H7 (cell line): ENCODE results near the gene FOXF2. TPM values are rescaled to one million over a fixed set of nuclear protein-coding genes. Genes with fewer than 3 reads are reported as not detected.

Experiments used
- DNase-seq: peaks from one replicate; pipeline ENCODE4 v3.0.0; 2012
- H3K27me3 ChIP-seq: 2 replicates; pipeline ENCODE4 v1.6.0; 2011; ENCODE audit warnings: mild to moderate bottlenecking, low read length; ENCODE audit not compliant: control insufficient read depth, insufficient read depth
- H3K36me3 ChIP-seq: replicated peaks from 2 replicates; pipeline ENCODE4 v1.5.1; 2011; ENCODE audit warnings: low read length; ENCODE audit not compliant: control insufficient read depth, insufficient read depth
- H3K4me3 ChIP-seq: 2 replicates; pipeline ENCODE4 v1.5.1; 2011; ENCODE audit warnings: low read depth, mild to moderate bottlenecking, control low read depth, low read length, moderate library complexity; ENCODE audit not compliant: insufficient read depth
- total RNA-seq: library from RNA; depleted of rRNA; stranded (reverse); fragments of >200 nt; shearing (Covaris generic); gene quantifications from 2 replicates; pipeline ENCODE4 v1.2.3, GENCODE V29; 2014

The FOXF2 gene
- total RNA-seq, 1 experiment from 2014 or later: 0.52 TPM

DNA sequence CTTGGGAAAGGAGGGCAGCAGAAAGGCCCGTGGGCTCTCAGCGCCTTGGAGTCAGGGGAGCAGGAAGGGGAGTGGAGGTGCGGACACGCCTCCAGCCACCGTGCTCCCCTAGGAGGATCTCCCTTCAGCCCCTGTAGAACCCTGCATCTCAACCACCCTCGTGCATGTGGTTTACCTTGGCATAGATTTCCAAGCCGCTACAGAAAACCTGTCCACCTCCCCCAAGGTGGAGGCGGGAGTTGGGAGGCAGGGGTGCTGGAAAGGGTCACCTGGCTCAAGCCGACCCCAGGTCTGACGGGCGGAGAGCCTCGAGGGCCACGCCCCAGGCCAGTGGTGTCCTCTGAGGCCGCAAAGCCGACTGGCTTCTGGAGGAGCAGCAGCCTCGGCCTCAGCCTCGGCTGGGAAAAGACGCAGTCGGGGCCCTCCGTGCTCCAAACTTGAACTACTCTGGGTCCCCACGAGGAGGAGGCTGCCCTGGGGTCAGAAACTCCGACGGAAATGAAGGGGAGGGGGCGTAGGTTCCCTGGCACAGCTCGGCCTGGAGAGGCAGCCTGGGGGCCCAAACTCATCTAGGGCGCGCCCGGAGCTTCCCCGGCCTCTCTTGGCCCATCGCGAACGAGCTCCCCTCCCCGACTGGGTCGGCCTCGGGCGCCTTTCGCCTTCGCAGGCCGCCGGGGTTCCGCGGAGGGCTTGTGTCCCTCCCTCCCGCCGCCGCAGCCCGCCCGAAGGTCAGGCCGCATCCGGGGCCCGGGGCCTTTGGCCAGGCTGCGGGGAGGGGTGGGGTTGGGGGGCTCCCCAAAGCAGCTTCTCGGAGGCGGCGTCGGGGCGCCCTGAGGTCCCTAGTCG, 6.3 kb upstream of the FOXF2 start:
- DNase-seq: peak; percentile 84
- no peaks in the 10 kb centered on the region for H3K36me3 ChIP-seq
- H3K4me3 ChIP-seq: peak overlapping the region; percentile 52
- peaks cover 98% of the 10 kb centered on the region for H3K27me3 ChIP-seq

DNA sequence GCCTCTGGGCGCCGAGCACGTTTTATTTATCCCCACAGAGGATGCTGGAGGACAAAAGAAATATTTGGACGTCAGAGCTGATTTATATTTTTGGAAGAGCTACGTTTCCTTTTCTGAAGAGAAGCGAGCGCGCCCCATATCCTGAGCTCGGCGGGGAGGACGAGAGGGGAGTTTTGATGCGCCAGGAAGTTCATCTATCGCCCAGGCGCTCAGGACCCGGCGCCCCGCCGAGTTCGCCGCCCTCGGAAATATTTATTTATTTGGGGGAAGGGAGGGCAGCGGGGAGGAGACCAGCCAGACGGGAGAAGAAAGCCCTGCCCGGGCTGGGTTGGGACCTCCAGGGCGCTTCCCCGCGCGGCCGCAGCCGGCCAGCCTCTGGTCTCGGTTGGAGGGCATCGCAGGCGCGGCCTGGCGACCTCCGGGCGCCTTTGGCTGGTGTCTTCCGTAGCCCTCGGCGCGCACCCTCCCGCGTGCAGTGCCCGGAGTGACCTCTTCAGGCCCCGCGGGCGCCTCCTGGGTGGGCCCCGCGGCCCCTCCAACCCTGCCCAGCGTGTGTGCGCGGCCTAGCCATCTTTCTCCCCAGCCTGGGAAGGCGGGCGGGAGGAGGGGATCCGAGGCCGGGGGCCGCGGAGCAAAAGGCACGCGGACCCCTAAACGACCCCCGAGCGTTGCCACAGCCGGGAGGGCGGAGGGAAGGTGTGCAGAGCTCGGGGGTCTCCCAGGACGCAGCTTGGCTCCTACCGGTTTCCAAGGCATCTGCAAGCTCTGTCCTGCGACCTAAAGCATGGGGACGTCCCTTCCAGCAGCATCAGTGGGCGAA, 5.4 kb upstream of the FOXF2 start:
- peak overlapping the region; percentile 52 for H3K4me3 ChIP-seq
- no peaks in the 10 kb centered on the region for H3K36me3 ChIP-seq
- DNase-seq: peak; percentile 76
- peaks cover 98% of the 10 kb centered on the region for H3K27me3 ChIP-seq

DNA sequence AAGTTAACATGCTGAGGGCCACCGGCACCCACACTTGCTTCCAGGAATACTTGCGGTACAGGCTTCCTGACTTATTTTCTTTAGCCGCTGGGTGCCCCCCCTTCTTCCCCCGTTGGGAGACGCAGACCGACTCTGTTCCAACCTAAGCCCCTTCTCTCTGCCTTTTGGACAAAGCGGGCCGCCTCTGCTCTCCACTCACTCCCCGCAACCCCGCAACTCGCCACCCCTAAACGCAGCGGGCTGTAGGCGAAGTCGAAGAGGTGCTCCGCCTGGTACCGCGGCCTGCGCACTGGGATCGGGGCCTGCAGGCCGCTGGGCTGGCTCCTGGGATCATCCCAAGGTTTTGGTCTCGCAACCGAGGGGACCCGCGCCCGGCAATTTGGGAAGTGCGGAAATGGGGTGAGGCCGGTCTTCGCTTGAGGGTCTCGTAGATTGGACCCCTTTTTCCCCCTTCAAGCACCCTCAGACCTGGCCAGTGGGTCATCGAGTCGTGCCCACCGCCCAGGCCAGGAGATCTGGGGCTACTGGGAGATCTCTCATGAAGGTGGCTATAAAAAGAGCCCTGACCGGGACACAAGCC, 4.7 kb upstream of the FOXF2 start:
- Histone ChIP-seq H3K36me3 (no peaks in the 10 kb centered on the region), H3K4me3 (peak overlapping the region; percentile 37; the same call in 1 of the 2 replicates), H3K27me3 (peaks cover 94% of the 10 kb centered on the region)
- DNase-seq: peak; percentile 67

DNA sequence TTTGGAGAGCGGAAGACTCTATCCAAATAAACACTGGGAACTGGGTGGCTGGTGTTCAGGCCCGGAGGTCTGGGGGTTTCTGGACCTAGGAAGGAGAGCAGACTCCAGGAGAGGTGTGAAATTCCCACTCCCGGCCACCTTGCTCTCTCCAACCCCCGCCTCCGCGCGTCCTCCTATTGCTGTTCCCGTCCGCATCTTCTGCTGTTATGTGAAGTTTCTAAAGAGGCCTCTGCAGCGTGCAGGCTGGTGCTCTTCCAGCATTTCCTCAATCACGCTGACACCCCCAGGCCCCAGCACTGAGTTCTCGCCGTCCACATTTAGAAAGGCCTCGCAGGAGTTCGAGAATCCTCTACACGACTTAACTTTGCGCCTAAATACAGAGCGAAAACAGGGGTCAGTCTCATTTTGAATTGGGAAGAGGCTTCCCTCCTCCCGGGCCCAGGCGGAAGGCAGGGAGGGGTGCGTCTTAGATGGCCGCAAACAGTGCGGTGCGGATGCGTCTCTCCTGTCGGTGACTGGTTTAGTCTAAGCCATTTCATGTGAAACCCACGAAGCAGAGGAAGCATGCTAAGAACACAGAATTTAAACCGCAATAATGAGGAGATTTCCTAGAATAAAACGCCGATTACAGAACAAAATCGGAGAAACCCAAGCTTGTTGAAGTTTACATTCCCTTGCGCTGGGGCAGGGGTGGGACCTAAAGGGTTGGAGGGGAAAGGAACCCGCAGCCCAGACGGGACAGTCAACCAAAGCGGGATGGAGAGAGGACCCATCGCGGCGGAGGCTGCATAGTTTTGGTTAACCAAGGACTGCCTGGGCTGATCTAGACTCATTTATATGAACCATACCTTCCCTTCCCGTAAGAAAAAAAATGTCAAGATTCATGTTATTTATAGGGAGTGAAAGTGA, 4.0 kb upstream of the FOXF2 start:
- H3K36me3 ChIP-seq: no peaks in the 10 kb centered on the region
- H3K27me3 ChIP-seq: peaks cover 91% of the 10 kb centered on the region
- no peak overlapping the region for H3K4me3 ChIP-seq
- DNase-seq: peak; percentile 55

DNA sequence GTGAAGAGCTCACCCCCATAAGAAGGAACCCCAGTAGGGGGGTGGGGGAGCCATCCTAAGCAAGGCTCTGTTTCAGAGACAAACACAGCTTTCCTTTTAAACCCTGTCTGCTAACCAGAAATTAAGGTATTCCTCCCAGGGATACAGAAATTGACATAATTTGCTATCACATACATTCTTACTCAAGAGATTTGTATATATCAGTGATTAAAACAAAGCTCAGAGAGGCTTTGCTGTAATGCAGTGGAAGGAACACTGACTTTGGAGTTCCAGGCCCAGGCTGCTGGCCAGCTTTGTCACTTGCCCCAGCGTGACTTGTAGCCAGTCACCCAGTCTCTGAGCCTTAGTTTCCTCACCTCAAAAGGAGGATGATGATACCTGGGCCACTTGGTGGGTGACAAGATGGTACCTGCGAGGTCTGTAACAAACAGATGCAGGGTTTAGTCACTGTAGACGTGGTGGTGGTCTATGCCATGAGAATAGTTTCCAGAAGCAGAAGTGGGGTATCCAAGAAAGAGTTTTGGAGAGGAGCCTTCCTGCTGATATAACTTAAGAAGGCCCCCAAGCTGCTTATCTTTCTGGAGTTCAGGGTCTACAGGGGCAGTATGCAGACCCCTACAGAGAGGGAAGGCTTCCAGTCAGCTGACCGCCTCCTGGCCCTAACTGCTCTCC, 3.2 kb upstream of the FOXF2 start:
- peak; percentile 28 for DNase-seq
- H3K36me3 ChIP-seq: no peaks in the 10 kb centered on the region
- no peak overlapping the region for H3K4me3 ChIP-seq
- peaks cover 91% of the 10 kb centered on the region for H3K27me3 ChIP-seq

DNA sequence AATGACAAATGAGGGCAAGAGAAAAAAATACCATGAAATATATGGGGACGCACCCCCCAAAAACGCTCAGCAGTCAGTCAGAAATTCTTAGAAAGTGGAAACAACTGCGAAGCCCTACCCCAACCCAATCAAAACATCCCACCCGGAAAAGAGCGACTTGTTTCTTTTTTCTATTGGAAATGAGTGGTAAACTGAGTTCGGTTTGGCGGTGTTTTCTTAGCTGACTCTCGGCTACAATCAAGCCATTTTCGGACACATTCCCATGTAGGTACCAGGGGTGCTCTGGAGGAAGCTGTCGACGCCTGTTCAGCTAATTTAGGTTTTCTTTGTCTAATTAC, 1.9 kb upstream of the FOXF2 start:
- DNase-seq: peak; percentile 18
- Histone ChIP-seq H3K4me3 (no peak overlapping the region), H3K27me3 (peaks cover 93% of the 10 kb centered on the region), H3K36me3 (no peaks in the 10 kb centered on the region)

DNA sequence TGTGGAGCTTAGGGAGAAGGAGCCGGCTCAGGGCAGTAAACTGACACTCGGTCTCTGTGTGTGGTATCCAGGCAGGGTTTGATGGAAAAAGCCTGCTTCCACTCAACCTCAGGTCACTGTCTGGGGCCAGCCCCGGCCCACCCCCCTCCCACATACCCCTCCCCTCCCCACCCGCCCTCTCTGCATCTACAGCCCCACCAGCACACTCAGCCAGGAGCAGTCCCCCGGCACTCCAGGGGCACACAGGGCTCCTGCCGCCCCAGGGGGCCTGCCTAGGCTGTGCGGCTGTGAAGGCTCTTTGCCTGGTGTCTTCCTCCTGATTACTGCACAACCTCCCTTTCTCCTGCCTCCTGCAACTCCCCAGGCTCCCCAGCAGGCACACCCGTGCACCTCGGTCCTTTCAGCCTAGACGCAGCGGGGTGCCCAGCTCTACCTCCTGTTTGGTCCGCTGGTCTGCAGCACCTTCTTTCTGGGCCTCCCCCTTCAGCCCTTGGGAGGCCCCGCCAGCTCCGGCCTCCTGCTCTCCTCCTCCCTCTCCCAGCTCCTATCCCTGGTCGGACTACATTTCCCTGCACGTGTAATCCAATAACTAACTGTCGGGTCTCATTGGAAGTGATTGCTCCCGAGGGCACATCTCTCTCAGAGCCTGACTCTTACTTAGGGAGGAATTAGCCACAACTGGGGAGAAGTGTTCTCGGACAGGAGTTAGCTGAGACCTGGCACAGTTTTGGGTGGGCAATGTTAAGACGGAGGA, 1.3 kb upstream of the FOXF2 start:
- peak; percentile 77 for DNase-seq

DNA sequence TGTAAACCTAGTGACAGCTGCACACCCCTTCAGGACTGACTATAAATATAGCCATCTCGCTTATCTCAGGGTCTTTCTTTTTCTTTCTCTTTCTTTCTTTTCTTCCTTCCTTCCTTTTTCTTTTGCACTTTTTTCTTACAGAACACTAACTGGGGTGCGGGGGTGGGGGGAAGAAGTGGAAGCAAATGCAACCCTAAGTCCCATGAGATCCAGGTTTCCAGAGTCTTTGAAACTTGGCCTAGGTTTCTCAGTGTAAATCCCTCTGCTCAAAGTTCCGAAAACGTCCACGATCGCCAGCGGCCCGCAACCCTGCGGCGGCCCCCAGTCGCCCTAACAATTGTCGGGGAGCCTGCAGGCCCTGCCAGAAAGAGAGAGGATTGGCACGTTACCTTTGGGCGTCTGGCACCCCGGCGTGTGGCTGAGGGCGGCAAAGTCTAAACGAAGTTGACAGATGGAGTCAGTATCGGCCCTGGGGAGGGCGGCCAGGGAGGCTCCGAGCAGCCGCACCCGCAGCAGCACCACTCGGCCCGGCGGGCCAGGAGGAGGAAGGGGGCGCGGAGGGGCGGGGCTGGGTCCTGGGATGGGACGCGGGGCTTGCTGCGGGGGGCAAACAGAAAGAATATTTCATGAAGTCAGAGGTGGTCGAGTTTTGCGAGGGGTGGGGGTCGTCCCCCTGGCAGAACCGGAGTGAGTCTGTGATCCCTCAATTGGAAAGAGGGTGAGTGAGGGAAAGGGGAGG, 577 bp upstream of the FOXF2 start:
- Histone ChIP-seq H3K4me3 (0 out of 2 replicates have a peak overlapping the region, but pooled peaks have one; percentile 2), H3K36me3 (no peaks in the 10 kb centered on the region), H3K27me3 (peaks cover 93% of the 10 kb centered on the region)
- peak; percentile 84 for DNase-seq

More for the DNA sequence above, 1.3 kb upstream of the FOXF2 start:
- no peaks in the 10 kb centered on the region for H3K36me3 ChIP-seq
- no peak overlapping the region for H3K4me3 ChIP-seq
- peaks cover 93% of the 10 kb centered on the region for H3K27me3 ChIP-seq

DNA sequence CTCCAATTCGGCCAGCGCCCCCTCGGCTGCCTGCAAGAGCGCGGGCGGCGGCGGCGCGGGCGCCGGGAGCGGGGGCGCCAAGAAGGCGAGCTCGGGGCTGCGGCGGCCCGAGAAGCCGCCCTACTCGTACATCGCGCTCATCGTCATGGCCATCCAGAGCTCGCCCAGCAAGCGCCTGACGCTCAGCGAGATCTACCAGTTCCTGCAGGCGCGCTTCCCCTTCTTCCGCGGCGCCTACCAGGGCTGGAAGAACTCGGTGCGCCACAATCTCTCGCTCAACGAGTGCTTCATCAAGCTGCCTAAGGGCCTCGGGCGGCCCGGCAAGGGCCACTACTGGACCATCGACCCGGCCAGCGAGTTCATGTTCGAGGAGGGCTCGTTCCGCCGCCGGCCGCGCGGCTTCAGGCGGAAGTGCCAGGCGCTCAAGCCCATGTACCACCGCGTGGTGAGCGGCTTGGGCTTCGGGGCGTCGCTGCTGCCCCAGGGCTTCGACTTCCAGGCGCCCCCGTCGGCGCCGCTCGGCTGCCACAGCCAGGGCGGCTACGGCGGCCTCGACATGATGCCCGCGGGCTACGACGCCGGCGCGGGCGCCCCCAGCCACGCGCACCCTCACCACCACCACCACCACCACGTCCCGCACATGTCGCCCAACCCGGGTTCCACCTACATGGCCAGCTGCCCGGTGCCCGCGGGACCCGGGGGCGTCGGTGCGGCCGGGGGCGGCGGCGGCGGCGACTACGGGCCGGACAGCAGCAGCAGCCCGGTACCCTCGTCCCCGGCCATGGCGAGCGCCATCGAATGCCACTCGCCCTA, 963 bp downstream of the FOXF2 start:
- H3K4me3 ChIP-seq: peak overlapping the region; percentile 23
- no peaks in the 10 kb centered on the region for H3K36me3 ChIP-seq
- peaks cover 93% of the 10 kb centered on the region for H3K27me3 ChIP-seq
- DNase-seq: peak; percentile 72

DNA sequence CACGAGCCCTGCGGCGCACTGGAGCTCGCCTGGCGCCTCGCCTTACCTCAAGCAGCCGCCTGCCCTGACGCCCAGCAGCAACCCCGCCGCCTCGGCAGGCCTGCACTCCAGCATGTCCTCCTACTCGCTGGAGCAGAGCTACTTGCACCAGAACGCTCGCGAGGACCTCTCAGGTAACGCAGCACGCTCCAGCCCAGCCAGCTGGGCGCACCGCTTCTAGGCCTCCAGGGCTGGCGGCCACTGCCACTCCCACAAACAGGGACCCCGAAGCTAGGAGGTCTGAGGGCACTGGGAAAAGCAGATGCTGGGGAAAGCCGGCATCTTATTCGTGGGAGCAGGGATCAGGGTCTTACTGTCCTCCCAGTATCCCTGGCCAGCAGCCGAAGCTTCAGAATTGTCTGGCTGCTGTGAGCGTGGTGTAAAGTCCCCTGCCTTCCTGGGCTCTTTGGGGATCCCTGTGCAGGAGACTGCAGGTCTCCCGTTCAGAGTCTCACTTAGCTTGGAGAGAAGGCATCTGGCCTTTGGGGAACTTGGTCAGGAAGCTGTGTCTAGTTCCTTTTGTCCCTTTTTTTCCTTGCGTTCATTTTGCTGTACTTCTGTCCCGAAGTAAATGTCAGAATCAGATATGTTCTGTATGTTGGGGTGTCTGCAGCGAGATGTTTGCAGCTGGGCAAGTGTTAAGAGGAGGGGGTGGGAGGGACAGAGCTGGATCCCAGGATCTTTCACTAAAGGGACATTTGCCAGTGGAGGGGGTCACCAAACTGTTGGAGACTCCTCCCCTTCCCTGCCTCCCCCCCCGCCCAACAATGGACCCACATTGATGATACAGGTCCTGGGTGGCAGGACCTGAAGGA, 1.8 kb downstream of the FOXF2 start:
- H3K4me3 ChIP-seq: peak overlapping the region; percentile 6; the same call in 1 of the 2 replicates
- peaks cover 93% of the 10 kb centered on the region for H3K27me3 ChIP-seq
- no peak for DNase-seq
- no peaks in the 10 kb centered on the region for H3K36me3 ChIP-seq

DNA sequence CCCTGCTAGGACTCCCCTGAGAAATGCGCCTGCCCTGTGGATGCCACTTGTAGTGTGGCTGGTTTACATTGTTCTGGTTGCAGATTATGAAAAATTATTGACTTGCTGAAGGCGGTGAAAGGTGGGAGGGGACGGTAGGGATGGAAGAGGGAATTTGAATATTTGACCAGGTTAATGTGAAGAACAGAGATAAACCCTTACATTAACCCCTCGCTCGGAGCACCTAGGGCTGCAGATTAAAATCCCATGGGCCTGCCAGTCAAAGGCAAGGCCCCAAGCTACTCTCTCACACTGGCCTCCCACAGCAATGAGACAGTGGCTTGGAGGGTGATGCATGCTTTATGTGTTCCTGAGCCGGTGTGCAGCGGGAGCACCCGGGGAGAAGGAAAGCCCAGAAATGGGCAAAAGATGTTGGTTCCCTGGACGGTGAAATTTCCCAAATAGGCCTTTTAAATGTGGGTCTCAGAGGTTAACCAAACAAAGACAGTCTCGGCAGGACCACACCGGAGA, 2.5 kb downstream of the FOXF2 start:
- DNase-seq: peak; percentile 38
- Histone ChIP-seq H3K27me3 (peaks cover 93% of the 10 kb centered on the region), H3K36me3 (no peaks in the 10 kb centered on the region), H3K4me3 (no peak overlapping the region)
